Activated naive CD8-positive, alpha-beta T cell treated with anti-CD3 and anti-CD28 coated beads for 36 hours (primary cell): Measurements from ENCODE around the gene QRFPR. TPM values are rescaled to one million over a fixed set of nuclear protein-coding genes. Genes with fewer than 3 reads are reported as not detected.
"Not testable (repeated sequence)": the region's sequence is repeated elsewhere in the genome, so short reads cannot be mapped to it uniquely, and the experiment has no call there.

Experiments
- DNase-seq: peaks from one replicate; pipeline ENCODE4 v3.0.0; 2021
- H3K27ac Mint-ChIP-seq: one replicate; pipeline ENCODE4 v1.8.0; 2022; ENCODE audit warnings: mild to moderate bottlenecking, moderate library complexity, mixed read lengths
- H3K27me3 Mint-ChIP-seq: one replicate; pipeline ENCODE4 v1.8.0; 2022; ENCODE audit warnings: mild to moderate bottlenecking, mixed read lengths
- H3K36me3 Mint-ChIP-seq: one replicate; pipeline ENCODE4 v1.8.0; 2021; ENCODE audit warnings: mild to moderate bottlenecking, mixed read lengths
- H3K4me1 Mint-ChIP-seq: one replicate; pipeline ENCODE4 v1.8.0; 2021; ENCODE audit warnings: mixed read lengths
- H3K4me3 Mint-ChIP-seq: one replicate; pipeline ENCODE4 v1.8.0; 2022; ENCODE audit warnings: mild to moderate bottlenecking, moderate library complexity, mixed read lengths
- H3K9me3 Mint-ChIP-seq: one replicate; pipeline ENCODE4 v1.8.0; 2022; ENCODE audit warnings: mixed read lengths
- total RNA-seq, 2 experiments: library from RNA; stranded (reverse); gene quantifications; one replicate each; pipeline ENCODE4 v1.2.3, GENCODE V29; 2021

QRFPR gene
- total RNA-seq, 2 experiments from 2014 or later = not detected

- peaks cover 11% of the 10 kb centered on the region for H3K27me3 Mint-ChIP-seq
- not testable (repeated sequence) for DNase-seq, H3K4me3 Mint-ChIP-seq, H3K9me3 Mint-ChIP-seq, H3K36me3 Mint-ChIP-seq, H3K27ac Mint-ChIP-seq, H3K4me1 Mint-ChIP-seq
These were observed 67.4 kb downstream of the QRFPR start for GRCh38 chr4:121313430-121313829.

- no peaks in the 10 kb centered on the region for H3K9me3 Mint-ChIP-seq
- DNase-seq = no peak
- H3K27me3 Mint-ChIP-seq = peaks cover 4% of the 10 kb centered on the region
- no peak overlapping the region for H3K4me3 Mint-ChIP-seq
- no peaks in the 10 kb centered on the region for H3K36me3 Mint-ChIP-seq
- peaks cover 14% of the 10 kb centered on the region for H3K4me1 Mint-ChIP-seq
- no peak overlapping the region for H3K27ac Mint-ChIP-seq
These were observed 72.0 kb downstream of the QRFPR start for GRCh38 chr4:121308828-121309227.

DNA sequence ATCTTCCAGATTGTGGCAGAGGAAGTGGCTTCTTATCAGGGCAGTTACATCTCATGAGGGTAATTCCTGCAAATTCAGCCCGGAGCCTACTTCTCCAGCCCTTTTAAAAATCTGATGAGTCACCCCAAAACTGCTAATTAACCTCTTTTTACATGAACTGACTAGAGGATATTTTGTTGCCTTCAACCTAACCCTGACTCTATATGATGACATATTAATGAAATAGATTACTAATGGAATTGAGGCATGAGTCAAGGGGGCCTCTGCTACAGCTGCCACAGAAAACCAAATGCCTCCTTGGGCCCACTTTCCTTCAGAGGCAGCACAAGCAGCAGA is 72.5 kb downstream of the QRFPR start:
- Mint-ChIP-seq H3K4me3 (no peak overlapping the region), H3K4me1 (peaks cover 14% of the 10 kb centered on the region), H3K36me3 (no peaks in the 10 kb centered on the region), H3K27ac (no peak overlapping the region), H3K27me3 (peaks cover 4% of the 10 kb centered on the region), H3K9me3 (no peaks in the 10 kb centered on the region)
- DNase-seq = no peak

DNA sequence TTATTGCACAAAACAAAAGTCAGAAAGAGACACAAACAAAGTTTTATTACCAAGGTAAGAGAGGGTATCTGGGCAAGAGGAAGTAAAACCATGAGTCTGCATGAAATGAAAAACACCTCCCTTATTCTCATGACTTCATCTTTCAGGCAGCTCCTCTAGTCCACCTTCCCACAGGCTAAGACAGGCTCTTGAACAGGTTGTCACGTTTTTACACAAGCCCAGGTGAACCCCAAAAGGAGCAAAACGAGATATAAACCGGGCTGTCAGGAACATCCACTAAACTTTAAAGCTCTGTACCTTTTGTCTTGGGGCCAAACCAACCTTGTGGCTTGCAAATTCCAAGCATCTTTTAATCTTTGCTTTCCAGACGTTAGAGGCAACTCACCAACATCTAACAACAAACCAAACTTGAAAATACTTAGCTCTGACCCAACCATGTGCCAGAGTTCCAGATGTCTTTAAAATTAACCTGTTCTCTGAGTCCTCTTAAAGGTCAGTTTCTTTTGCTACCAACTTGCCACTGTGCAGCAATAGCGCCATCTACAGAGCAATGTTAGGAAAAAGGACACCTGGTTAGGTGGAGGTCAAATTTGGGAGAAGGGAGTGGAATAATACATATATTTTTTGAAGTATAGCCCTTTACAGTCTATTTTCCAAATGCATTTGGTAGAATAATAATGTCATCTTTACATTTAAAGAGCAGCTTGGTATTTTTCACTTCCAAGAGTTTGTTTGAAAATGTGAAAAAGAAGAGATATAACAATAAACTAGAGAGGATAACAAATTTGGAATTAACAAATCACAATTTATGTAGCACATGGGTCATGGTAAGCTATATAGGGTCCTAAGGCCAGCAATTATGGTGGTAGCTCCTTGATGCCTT is 73.1 kb downstream of the QRFPR start:
- Mint-ChIP-seq H3K27ac (no peak overlapping the region), H3K9me3 (no peaks in the 10 kb centered on the region), H3K4me1 (peaks cover 14% of the 10 kb centered on the region), H3K4me3 (no peak overlapping the region), H3K36me3 (no peaks in the 10 kb centered on the region), H3K27me3 (peaks cover 4% of the 10 kb centered on the region)
- peak; percentile 40 for DNase-seq

GRCh38 chr4:121306931-121307330 is 73.9 kb downstream of the QRFPR start:
- no peak overlapping the region for H3K4me3 Mint-ChIP-seq
- no peaks in the 10 kb centered on the region for H3K36me3 Mint-ChIP-seq
- no peak for DNase-seq
- no peaks in the 10 kb centered on the region for H3K9me3 Mint-ChIP-seq
- no peak overlapping the region for H3K27ac Mint-ChIP-seq
- peaks cover 4% of the 10 kb centered on the region for H3K27me3 Mint-ChIP-seq
- H3K4me1 Mint-ChIP-seq = peaks cover 14% of the 10 kb centered on the region

- Mint-ChIP-seq H3K27ac (no peak overlapping the region), H3K9me3 (no peaks in the 10 kb centered on the region), H3K4me1 (peaks cover 14% of the 10 kb centered on the region), H3K27me3 (no peaks in the 10 kb centered on the region), H3K36me3 (no peaks in the 10 kb centered on the region), H3K4me3 (no peak overlapping the region)
- DNase-seq = no peak
These were observed 75.9 kb downstream of the QRFPR start for GRCh38 chr4:121304893-121305292.

- no peak for DNase-seq
- H3K4me1 Mint-ChIP-seq = no peaks in the 10 kb centered on the region
- H3K27me3 Mint-ChIP-seq = no peaks in the 10 kb centered on the region
- no peaks in the 10 kb centered on the region for H3K36me3 Mint-ChIP-seq
- H3K4me3 Mint-ChIP-seq = no peak overlapping the region
- no peaks in the 10 kb centered on the region for H3K9me3 Mint-ChIP-seq
- H3K27ac Mint-ChIP-seq = no peak overlapping the region
These were observed 81.5 kb downstream of the QRFPR start for GRCh38 chr4:121299367-121299766.

GRCh38 chr4:121283319-121283718 is 97.5 kb downstream of the QRFPR start:
- H3K4me3 Mint-ChIP-seq = no peak overlapping the region
- H3K9me3 Mint-ChIP-seq = peaks cover 22% of the 10 kb centered on the region
- DNase-seq = no peak
- H3K4me1 Mint-ChIP-seq = peaks cover 9% of the 10 kb centered on the region
- no peak overlapping the region for H3K27ac Mint-ChIP-seq
- H3K36me3 Mint-ChIP-seq = peaks cover 10% of the 10 kb centered on the region
- peaks cover 15% of the 10 kb centered on the region for H3K27me3 Mint-ChIP-seq

GRCh38 chr4:121280425-121280824 is 100.4 kb downstream of the QRFPR start:
- Mint-ChIP-seq H3K4me3 (no peak overlapping the region), H3K36me3 (peaks cover 5% of the 10 kb centered on the region), H3K4me1 (peaks cover 9% of the 10 kb centered on the region), H3K27ac (no peak overlapping the region), H3K27me3 (peaks cover 19% of the 10 kb centered on the region), H3K9me3 (peaks cover 3% of the 10 kb centered on the region)
- DNase-seq = no peak

GRCh38 chr4:121278811-121279368 is 101.9 kb downstream of the QRFPR start:
- Mint-ChIP-seq H3K27ac (no peak overlapping the region), H3K27me3 (peaks cover 22% of the 10 kb centered on the region), H3K4me3 (no peak overlapping the region), H3K9me3 (no peaks in the 10 kb centered on the region), H3K4me1 (peaks cover 9% of the 10 kb centered on the region), H3K36me3 (no peaks in the 10 kb centered on the region)
- no peak for DNase-seq

Other genes starting within 250 kb of the QRFPR start
- 1 to 10 TPM; 3.3 TPM for gene TNIP3, start 216.7 kb downstream of the QRFPR start, total RNA-seq